ENCODE data around the gene KRTAP1-3. TPM values are rescaled to one million over a fixed set of nuclear protein-coding genes. Genes with fewer than 3 reads are reported as not detected.
"Not testable (repeated sequence)": the region's sequence is repeated elsewhere in the genome, so short reads cannot be mapped to it uniquely, and the experiment has no call there.

The KRTAP1-3 gene
- total RNA-seq, 4 donors from 2014 or later: not detected

DNA sequence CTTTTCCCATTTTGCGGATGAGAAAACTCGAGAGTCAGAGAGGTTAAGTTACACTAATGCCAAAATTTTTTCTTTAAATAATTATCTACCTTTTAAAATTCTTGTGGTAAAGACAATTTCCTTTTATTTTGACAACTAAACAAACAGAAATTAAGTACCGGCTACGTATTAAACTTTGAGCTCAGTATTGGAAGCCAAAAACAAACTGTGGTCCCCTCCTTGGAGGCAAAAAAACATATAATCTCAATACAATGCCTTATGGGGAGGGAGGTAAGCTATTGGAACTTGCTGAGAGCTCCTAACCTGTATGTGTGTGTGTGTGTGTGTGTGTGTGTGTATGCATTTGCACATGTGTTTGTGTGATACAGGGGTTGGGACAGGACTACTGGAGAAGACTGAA is 28.8 kb upstream of the KRTAP1-3 start:
- H3K27ac ChIP-seq: no peak overlapping the region
- no peaks in the 10 kb centered on the region for H3K36me3 ChIP-seq
- H3K27me3 ChIP-seq: peaks cover 0 to 5% (median 0%) of the 10 kb centered on the region in 4 donors
- WGBS, 2 donors: 77 to 82% methylated on average over 4 of the region's 4 CpGs
- intact Hi-C loops (cut with DNase I): no loop called here
- H3K9me3 ChIP-seq: no peaks in the 10 kb centered on the region
- no peak for DNase-seq
- TF ChIP-seq, protein P1, sequence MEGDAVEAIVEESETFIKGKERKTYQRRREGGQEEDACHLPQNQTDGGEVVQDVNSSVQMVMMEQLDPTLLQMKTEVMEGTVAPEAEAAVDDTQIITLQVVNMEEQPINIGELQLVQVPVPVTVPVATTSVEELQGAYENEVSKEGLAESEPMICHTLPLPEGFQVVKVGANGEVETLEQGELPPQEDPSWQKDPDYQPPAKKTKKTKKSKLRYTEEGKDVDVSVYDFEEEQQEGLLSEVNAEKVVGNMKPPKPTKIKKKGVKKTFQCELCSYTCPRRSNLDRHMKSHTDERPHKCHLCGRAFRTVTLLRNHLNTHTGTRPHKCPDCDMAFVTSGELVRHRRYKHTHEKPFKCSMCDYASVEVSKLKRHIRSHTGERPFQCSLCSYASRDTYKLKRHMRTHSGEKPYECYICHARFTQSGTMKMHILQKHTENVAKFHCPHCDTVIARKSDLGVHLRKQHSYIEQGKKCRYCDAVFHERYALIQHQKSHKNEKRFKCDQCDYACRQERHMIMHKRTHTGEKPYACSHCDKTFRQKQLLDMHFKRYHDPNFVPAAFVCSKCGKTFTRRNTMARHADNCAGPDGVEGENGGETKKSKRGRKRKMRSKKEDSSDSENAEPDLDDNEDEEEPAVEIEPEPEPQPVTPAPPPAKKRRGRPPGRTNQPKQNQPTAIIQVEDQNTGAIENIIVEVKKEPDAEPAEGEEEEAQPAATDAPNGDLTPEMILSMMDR (IDR thresholded peaks at IDR 0.05): no peak
- no peak for TF ChIP-seq POLR2A (IDR thresholded peaks at IDR 0.05)
- no peaks in the 10 kb centered on the region for H3K4me1 ChIP-seq
- no peak overlapping the region for H3K4me3 ChIP-seq

DNA sequence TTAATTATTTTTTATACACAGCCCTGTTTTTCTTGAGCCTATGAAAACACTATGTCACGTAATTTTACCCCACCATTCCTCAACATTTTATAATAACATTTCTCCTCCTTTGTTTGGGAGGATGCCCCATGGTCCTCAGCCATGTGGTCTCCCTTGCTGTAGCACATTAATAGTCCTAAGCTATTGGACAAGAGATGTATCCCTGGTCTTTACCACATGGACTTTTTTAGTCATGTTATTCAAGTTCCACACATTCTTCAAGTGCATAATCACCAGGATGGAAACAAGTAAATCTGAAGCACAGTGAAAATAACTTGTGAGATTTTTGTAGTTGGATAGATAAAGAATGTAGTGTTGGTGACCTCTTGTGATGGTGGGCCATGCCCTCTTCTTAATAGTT is 27.3 kb upstream of the KRTAP1-3 start:
- TF ChIP-seq POLR2A (IDR thresholded peaks at IDR 0.05): no peak
- TF ChIP-seq, protein P1 (IDR thresholded peaks at IDR 0.05): no peak
- Histone ChIP-seq H3K4me1 (no peaks in the 10 kb centered on the region), H3K27ac (no peak overlapping the region), H3K4me3 (no peak overlapping the region), H3K36me3 (no peaks in the 10 kb centered on the region), H3K27me3 (peaks cover 0 to 15% (median 0%) of the 10 kb centered on the region in 4 donors), H3K9me3 (no peaks in the 10 kb centered on the region)
- intact Hi-C loops (cut with DNase I): no loop called here
- no peak for DNase-seq
- 56 to 91% methylated on average over 1 of the region's 1 CpG for WGBS, 2 donors

GRCh38 chr17:41060052-41060604 is 25.5 kb upstream of the KRTAP1-3 start, which contains the start of gene KRTAP2-3:
TSS of gene KRTAP2-3 (minus strand) at chr17:41060114. CDS start at chr17:41060050, 64 bp downstream.
- no peaks in the 10 kb centered on the region for H3K4me1 ChIP-seq
- DNase-seq: no peak

DNA sequence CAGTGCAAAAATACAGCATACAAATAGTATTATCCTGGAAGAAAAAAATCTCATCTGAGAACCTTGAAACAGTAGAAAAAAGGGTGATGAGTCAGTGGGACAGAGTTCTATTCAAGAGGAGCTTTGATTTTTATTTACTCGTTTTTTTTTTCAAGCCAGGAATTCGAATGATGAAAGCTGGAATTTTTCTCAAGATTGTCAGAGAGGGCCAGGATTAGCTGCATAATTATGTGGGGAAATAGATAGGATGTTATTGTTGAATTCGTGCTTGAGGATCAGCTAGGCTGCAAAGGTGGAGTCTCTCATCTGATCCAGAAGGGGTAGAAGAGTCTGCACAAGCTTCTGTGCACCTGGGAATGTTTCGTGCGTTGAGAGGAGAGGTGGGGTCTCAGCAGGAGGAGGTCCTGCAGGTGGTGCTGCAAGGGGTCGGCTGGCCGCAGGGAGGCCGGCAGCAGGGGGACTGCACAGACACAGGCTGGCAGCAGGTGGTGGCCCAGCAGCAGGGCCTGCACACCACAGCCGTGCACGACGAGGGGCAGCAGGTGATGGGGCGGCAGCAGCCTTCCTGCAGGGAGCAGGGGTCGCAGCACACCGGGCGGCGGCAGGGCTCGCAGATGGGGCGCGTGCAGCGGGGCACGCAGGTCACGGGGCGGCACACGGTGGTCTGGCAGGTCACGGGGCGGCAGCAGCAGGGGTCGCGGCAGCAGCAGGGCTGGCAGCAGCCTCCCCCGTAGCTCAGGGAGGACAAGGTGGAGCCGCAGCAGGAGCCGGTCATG is 24.8 kb upstream of the KRTAP1-3 start:
- DNase-seq; intact Hi-C loops (cut with DNase I); H3K4me1 ChIP-seq; H3K4me3 ChIP-seq; H3K9me3 ChIP-seq; H3K27ac ChIP-seq; H3K36me3 ChIP-seq: not testable (repeated sequence)
- H3K27me3 ChIP-seq: peaks cover 0 to 15% (median 0%) of the 10 kb centered on the region in 4 donors
- WGBS, 2 donors: 32 to 46% methylated on average over 4 to 8 of the region's 31 CpGs

More at GRCh38 chr17:41060052-41060604, 25.5 kb upstream of the KRTAP1-3 start, which contains the start of gene KRTAP2-3:
- Histone ChIP-seq H3K9me3 (no peaks in the 10 kb centered on the region), H3K4me3 (no peak within 1 kb of the TSS), H3K36me3 (no peaks in the 10 kb centered on the region), H3K27me3 (peaks cover 0 to 15% (median 0%) of the 10 kb centered on the region in 4 donors), H3K27ac (no peak within 1 kb of the TSS)
- intact Hi-C loops (cut with DNase I): no loop called here
- WGBS, 2 donors: 56 to 74% methylated on average over 6 of the region's 6 CpGs
- TF ChIP-seq, protein P1 (IDR thresholded peaks at IDR 0.05): no peak
- no peak for TF ChIP-seq POLR2A (IDR thresholded peaks at IDR 0.05)

DNA sequence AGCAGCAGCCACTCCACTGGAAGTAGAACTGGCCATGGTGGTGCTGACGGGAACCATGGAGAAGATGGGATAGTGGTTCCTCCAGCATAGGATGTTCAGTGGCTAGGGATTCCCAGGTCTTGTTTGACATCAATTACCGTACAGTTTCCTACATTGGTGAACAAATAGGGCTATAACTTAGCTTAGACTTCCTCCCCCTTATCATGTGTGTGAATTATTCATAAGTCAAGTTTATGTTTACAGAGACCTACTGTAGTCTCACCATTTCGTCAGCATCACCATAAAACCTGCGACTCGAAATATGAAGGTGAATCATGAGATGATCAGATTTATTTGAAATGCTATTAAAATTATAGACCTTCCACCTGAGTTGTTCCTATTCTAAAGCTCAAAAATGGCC is 24.1 kb upstream of the KRTAP1-3 start:
- H3K27me3 ChIP-seq: peaks cover 0 to 15% (median 0%) of the 10 kb centered on the region in 4 donors
- H3K27ac ChIP-seq: no peak overlapping the region
- H3K9me3 ChIP-seq: no peaks in the 10 kb centered on the region
- intact Hi-C loops (cut with DNase I): no loop called here
- 87 to 89% methylated on average over 5 of the region's 5 CpGs for WGBS, 2 donors
- no peaks in the 10 kb centered on the region for H3K36me3 ChIP-seq
- no peak overlapping the region for H3K4me3 ChIP-seq
- DNase-seq: no peak
- TF ChIP-seq, protein P1 (IDR thresholded peaks at IDR 0.05): no peak
- no peak for TF ChIP-seq POLR2A (IDR thresholded peaks at IDR 0.05)
- H3K4me1 ChIP-seq: no peaks in the 10 kb centered on the region

Data from esophagus squamous epithelium (tissue), 5 donors.